Stimulated activated CD4-positive, alpha-beta T cell treated with anti-CD3 and anti-CD28 coated beads, Interleukin-4, amount 100 ng/mL, for 48 hours (primary cell): ENCODE data around the gene DAZAP1.

ENCODE experiments used
- DNase-seq, 2 donors: peaks; one replicate each; pipeline ENCODE4 v3.0.0-alpha.2; 2020; ENCODE audit warnings: low read depth in 2 of 2

Gene DAZAP1

DNA sequence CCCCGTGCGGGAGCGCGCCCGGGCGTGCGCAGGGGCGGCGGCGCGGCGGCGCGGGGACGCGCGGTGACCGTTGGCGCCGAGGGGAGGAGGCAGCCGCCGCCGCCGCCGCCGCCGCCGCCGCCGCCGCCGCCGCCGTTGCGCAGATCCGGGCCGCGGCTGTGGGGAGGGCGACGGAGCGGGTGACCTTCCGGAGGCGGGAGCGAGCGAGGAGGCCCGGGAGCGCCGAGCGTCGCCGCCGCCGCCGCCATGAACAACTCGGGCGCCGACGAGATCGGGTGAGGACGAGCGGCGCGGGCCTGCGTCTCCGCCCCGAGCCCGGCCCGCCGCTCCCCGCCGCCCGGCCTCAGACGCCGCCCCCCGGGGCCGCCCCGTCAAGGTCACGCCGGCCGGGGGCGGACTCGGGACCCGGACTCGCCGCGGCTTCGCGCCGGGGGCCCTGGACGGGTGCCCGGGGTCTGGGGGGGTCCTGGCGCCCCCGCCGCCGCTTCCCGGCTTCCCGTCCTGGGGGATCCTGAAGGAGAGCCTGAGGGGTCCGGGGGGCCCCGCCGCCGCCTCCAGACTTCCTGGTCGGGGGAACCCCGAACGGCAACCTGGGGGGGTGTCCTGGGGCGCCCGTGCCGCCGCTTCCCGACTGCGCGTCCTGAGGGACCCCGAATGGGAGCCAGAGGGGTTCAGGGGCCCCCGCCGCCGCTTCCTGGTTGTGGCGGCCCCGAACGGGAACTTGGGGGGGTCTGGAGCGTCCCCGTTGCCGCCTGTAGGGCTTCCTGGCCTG, at the start of gene DAZAP1:
TSS of gene DAZAP1 (plus strand) at position 59 of the 772 bp plus-strand sequence. CDS start at position 247, 188 bp downstream.
- no peak for DNase-seq

GRCh38 chr19:1360126-1360817, 47.1 kb upstream of the DAZAP1 start:
- no peak for DNase-seq

- DNase-seq: no peak
Observed at GRCh38 chr19:1360818-1361461, 46.4 kb upstream of the DAZAP1 start.

- DNase-seq: no peak
Observed at GRCh38 chr19:1361601-1362386, 45.6 kb upstream of the DAZAP1 start.

GRCh38 chr19:1362387-1363257, 44.8 kb upstream of the DAZAP1 start:
- DNase-seq: no peak

GRCh38 chr19:1363599-1363998, 43.8 kb upstream of the DAZAP1 start:
- no peak for DNase-seq

DNA sequence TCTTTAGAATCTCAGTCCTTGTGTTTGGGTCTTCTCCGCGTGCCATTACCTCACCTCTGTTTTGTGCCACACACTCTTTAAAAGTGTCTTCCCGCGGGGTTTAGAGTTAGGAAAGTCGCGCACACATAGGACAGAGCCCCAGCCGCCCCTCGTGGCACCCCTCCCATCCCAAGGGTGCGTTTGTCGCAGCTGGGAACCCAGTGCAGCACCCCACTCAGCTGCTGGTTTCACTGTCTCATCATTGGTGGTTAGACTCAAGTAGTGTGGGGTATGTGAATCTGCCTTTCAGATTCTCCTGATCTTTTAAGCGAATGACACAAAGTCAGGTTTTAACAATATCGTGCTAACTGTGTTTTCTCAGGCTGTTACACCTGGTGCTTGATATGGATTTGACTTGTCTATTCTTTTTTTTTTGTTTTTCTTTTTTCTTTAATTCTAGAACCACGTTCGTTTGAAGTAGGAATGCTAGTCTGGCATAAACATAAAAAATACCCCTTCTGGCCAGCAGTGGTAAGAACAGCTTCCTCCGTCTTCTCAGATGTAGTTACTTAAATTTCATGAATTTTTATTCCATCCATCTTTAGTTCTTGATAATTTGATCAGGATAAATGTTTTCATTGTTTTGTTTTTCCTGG, 43.2 kb upstream of the DAZAP1 start:
- DNase-seq: no peak

DNA sequence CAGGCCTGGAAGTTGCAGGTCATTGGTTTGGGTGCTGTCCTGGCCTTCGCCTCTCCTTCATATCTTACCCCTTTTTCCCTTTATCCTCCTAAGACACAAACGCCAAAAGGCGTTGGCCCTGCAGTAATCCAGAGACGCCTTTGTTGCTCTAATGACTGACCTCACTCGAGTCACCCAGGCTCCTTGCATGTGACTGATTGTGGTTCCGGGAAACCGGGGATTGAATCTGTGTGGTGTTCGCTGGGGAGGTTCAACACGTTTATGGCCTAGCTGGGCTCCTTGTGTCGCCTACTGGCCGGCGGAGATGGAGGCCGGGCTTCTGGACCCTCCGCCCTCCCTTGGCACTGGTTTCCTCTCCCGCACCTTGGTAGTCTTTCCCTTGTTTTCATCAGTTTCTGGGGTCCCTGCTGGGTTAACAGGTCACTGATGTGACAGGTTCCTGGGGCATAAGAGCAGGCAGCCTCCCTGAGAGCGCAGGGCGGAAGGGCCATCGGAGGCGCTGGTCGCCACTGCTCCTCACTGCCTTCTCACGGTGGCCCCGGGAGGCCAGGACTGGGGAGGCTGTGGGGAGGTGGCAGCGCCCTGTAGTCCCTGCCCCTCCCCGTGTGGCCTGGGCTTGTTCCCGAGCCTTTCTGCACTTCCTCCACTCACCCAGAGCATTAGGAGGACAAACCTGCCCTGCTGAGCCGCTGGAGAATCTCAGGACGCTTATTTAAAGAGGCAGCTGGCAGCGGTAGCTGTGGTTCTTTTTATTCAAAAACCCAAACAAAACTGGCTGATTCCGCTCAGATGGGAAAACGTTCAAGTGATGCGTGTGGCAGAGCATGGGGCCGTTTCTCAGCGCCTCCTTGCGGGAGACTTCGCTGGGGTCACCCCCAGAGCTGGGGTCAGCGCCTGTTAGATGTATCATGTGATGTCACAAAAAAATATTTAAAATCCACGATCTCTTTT, 41.8 kb upstream of the DAZAP1 start:
- no peak for DNase-seq

DNA sequence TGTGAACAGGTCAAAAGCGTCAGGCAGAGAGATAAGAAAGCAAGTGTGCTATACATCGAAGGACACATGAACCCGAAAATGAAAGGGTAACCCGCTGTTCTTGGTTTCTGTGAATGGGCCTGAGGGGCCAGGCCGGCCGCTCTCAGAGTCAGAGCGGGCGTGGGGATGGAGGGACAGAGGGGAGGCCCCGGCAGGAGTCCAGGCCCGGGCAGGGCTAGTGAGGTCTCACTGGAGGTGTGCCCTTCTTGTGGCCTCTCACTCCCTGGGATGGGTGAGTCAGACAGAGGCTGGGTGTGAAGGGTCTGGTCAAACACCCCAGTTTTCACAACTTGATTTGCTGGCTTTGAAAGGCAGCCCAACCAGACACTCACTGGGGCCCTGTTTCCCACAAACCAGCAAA, 41.1 kb upstream of the DAZAP1 start:
- no peak for DNase-seq

DNA sequence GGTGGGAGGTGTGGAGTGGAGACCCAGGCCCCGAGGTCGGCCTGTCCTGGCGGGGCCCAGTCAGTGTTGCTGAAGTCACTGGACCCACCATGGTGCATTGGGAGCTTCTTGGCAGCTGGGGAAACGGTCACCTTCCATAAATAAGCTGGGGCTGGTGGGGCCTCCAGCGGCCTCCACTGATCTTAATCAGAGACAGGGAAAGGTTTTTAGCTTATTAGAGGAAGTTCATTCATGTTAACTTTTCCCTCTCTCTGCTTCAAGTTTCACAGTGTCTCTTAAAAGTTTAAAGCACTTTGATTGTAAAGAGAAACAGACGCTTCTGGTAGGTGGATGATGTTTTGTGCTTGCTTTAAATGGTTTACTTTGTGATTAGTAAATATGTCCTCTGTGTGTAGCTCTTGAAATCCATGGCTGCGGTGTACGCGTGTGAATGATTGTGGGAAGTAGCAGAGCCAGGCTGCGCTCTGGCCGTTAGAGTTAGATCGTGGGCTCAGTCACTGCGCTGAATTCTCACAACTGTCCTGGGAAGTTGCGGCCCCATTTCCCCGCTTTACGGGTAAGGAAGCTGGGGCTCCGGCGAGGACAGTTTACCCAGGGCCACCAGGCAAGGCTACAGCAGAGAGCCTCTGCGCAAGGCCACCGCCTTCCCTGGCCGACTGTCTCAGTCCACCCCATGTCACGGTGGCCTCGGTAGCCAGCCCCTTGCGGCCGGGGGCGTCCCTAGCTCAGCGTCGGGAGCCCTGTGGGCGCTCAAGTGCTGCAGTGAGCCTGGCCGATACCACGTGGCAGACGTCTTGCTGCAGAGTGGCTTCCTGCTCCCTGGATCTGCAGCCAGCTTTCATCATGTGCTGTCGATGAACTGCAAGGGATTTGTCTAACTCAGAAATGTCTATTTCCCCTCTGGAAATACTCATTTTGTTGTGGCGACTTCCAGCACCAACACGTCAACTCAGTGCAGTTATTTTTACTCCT, 40.2 kb upstream of the DAZAP1 start:
- no peak for DNase-seq

DNA sequence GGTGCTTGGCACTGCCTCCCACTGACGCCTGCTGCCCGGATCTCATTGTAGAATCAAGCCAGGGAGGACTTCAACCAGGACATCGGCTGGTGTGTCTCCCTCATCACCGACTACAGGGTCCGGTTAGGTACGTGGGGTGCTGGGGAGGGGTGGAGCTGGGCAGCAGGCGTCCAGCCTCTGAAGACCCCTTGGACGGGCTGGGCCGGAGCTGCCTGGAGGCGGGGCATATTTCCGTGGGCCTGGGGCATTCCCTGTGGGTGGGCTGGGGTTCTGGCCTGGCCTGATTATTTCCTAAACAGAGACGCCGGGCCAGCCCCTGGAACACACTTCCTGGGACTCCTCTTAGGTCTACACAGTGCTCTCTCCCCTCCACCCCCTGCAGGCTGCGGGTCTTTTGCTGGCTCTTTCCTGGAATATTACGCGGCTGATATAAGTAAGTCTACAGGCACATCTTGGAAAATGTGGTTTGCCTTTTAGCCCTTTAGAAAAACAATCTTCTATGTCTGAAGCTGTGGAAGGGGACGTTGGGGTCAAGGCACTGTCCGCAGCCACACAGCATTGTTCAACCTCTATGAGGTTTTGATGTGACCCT, 38.1 kb upstream of the DAZAP1 start:
- no peak for DNase-seq

DNA sequence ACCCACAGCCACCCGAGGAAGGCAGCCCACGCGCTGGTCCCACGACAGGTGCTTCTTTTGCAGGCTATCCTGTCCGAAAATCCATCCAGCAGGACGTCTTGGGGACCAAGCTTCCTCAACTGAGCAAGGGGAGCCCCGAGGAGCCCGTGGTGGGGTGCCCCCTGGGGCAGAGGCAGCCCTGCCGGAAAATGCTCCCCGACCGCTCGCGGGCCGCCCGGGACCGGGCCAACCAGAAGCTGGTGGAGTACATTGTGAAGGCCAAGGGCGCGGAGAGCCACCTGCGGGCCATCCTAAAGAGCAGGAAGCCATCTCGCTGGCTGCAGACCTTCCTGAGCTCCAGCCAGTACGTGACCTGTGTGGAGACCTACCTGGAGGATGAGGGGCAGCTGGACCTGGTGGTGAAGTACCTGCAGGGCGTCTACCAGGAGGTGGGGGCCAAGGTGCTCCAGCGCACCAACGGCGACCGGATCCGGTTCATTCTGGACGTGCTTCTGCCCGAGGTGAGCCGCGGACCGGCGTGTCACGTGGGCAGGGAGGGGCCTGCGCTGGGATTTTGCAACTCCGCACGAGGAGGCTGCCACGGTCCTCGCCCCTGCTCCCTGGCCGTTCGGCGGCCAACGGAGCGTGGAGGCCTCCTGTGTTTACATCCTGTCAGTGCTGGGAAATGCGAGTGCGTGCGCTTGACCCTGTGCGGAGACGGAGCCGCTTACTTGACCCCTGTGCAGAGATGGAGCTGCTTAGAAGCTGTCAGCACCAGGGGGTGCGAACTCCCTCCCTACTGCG, 36.6 kb upstream of the DAZAP1 start:
- DNase-seq: no peak

DNA sequence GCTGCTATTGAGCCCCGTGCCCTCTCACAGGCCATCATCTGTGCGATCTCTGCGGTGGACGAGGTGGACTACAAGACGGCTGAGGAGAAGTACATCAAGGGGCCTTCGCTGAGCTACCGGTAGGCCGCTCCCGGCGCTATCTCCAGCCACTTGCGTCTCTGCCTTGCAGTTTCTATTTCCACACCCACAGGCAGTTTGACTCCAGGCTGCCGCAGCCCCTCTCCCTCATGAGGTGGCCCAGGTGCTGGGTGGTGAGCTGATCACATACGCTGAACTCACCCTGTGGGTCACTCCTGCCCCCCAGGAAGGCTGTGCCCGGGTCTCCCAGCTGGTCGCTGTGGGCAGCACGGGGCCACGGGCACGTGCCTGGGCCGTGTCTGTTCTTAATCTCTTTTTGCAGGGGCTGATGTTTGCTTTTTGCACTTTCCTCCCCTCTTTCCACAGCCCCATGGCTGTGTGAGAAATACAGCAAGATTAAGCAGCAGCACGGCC, 34.3 kb upstream of the DAZAP1 start:
- DNase-seq: no peak

DNA sequence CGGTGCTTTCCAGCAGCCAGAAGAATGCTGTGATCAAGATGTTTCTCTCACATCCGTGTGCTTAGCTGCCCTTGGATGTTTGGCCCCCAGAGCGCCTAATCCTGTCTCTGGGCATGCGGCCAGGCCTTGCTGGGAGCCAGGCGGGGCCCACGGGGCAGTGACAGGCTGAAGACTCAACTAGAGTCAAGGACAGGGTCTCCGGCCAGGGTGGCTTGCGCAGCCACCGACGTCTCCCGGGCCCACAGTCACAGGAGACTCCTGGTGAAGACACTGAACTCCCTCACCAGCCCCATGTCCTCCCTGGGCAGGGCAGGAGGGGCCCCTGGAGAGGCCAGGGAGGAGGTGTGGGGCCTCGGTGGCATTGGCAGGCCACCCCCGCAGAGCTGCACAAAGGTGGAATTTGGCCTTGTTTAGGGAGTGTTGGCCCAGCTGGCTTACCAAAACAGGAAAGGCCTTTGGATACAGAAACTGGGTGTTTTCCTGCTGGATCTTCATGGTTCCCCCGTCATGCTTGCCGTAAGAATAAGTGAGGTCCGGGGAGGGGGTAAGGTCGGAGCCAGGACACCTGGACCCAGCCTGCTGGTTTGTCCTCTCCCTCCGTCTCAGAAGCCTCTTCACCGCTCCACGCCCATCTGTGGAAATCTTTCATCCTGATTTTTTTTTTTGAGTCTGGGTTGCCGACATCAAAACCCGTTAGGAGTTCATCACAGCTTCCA, 33.7 kb upstream of the DAZAP1 start:
- DNase-seq: no peak

DNA sequence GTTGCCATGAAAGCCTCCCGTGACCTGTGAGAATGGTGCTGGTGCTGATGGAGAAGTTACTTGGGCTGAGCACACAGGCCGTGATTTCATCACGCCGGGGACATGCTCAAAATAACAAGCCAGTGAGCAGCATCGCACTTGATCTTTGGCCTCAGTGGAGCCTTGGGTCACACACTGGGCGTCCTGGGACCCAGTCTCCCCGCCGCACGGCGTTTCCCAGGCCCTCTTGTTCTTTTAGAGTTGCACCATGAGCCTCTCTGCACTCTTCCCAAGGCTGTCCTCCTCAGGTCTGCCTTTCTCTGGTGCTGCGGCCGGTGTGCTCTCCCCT, 33.2 kb upstream of the DAZAP1 start:
- no peak for DNase-seq

DNA sequence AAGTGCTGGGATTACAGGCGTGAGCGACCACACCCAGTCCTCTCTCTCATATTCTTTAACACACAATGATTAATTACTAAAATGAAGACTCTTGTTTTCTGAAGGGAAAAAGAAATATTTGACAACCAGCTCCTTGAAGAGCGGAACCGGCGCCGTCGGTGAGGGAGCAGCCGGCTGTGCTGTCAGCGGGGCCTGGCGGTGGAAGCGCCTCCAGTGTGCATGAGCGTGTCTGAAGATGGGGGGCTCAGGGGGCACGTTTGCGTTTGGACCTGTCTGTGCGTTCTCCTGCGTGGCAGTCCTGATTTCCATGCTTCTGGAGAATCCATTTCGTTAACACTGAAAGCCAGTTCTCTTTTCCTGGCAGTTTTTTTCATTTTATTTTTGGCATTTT, 31.0 kb upstream of the DAZAP1 start:
- DNase-seq: no peak
